Neutrophil (primary cell): ENCODE data around the gene CPOX.

Experiments
- H3K27ac ChIP-seq: fragments of 200-600 bp; sonication (generic); 2 replicates; pipeline ENCODE4 v1.5.1; 2016; ENCODE audit warnings: mild to moderate bottlenecking, moderate library complexity
- H3K27me3 ChIP-seq: fragments of 200-600 bp; sonication (generic); 2 replicates; pipeline ENCODE4 v1.6.0; 2016; ENCODE audit warnings: mild to moderate bottlenecking
- H3K36me3 ChIP-seq: fragments of 200-600 bp; sonication (generic); 2 replicates; pipeline ENCODE4 v1.5.1; 2017
- H3K4me1 ChIP-seq, 2 experiments: fragments of 200-600 bp in 1 of 2; sonication (generic) in 1 of 2; 1 replicate in 1 of 2; 2 replicates in 1 of 2; pipeline versions ENCODE4 v1.5.1 to v1.6.1; 2013 to 2016; ENCODE audit warnings: low read depth in 1 of 2, low read length in 1 of 2, mild to moderate bottlenecking in 1 of 2, moderate library complexity in 1 of 2; ENCODE audit not compliant: control insufficient read depth in 1 of 2, insufficient read depth in 1 of 2
- H3K4me3 ChIP-seq, 2 experiments: fragments of 200-600 bp in 1 of 2; sonication (generic) in 1 of 2; 1 replicate in 1 of 2; 2 replicates in 1 of 2; pipeline ENCODE4 v1.5.1; 2013 to 2016; ENCODE audit warnings: low read depth in 1 of 2, low read length in 1 of 2, mild to moderate bottlenecking in 1 of 2, moderate library complexity in 1 of 2
- H3K9me3 ChIP-seq: fragments of 200-600 bp; sonication (generic); 2 replicates; pipeline ENCODE4 v1.5.1; 2016
- TF ChIP-seq, protein P1 (sequence below): fragments of 200-600 bp; sonication (generic); IDR thresholded peaks from 2 replicates; pipeline ENCODE4 v1.5.1; 2016; ENCODE audit warnings: antibody characterized with exemption

The CPOX gene

DNA sequence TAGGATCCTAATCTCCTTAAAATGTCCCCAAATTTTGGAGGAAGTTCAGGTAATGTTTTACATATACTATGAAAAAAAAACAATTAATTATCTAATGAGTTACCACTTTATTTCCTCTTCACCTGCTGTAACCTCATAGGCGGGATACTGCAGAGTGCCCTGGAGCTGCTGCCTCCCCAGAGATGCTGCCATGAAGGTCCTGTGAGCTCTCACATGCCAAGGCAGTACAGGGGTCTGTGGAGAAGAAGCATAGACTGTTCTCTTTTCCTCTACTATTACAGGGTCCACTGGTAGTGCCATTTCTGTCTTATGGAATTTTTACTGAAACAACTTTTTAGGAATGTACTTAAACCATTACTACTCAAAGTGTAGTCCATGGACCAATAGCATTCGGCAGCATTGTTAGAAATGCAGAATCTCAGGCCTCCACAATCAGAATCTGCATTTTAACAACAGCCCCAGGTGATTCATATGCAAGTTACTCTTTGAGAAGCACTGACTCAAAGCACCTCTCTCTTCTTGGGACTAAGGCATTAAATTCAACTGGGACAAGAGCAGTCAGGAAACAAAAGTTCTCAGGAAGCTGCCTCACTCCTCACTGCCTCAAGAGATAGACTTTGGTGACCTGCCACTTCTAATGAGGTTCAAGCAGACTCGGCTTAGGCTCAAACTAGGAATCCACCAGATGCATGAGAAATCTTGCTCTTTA, 30.3 kb upstream of the CPOX start:
- Histone ChIP-seq H3K27ac (no peak overlapping the region), H3K27me3 (no peaks in the 10 kb centered on the region), H3K36me3 (no peaks in the 10 kb centered on the region), H3K4me3 (no peak overlapping the region), H3K4me1 (no peaks in the 10 kb centered on the region), H3K9me3 (no peaks in the 10 kb centered on the region)
- TF ChIP-seq, protein P1, sequence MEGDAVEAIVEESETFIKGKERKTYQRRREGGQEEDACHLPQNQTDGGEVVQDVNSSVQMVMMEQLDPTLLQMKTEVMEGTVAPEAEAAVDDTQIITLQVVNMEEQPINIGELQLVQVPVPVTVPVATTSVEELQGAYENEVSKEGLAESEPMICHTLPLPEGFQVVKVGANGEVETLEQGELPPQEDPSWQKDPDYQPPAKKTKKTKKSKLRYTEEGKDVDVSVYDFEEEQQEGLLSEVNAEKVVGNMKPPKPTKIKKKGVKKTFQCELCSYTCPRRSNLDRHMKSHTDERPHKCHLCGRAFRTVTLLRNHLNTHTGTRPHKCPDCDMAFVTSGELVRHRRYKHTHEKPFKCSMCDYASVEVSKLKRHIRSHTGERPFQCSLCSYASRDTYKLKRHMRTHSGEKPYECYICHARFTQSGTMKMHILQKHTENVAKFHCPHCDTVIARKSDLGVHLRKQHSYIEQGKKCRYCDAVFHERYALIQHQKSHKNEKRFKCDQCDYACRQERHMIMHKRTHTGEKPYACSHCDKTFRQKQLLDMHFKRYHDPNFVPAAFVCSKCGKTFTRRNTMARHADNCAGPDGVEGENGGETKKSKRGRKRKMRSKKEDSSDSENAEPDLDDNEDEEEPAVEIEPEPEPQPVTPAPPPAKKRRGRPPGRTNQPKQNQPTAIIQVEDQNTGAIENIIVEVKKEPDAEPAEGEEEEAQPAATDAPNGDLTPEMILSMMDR = no peak

DNA sequence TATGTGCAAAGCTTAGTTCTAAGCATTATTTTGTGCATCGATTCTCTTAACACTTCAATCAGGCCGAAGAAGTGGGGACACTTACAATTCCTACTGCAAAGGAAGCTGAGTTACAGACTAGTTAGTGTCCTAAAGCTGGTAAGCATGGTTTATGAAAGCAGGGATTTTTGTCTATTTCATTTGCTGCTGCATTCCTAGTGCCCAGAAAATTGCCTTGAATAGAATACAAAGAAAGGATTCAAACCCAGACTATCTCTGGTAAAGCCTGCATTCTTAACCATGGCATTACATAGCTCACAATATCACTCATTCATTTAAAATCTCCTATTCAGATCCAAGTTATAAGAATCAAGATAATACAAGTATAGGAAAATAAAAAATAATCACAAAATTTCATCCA, 24.4 kb upstream of the CPOX start:
- no peak overlapping the region for H3K4me3 ChIP-seq

DNA sequence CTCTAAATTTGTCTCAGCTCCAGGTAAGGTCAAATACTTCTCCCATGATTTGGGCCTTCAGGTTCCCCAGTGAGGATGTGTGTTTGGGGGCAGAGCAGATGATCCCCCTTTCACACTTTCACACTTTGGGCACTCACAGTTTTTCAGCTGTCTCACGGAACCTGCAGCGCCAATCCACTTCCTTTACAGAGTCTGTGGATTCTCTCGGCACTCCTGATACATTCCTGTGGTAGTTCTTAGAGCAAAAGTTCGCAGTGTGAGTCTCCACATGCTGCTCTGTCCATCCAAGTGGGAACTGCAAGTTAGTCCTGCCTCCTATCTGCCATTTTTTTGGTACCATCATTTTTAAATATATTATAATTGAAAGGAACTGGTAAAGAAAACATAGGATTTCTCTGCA, 20.2 kb upstream of the CPOX start:
- H3K4me3 ChIP-seq = no peak overlapping the region
- no peaks in the 10 kb centered on the region for H3K9me3 ChIP-seq
- no peak overlapping the region for H3K27ac ChIP-seq
- no peaks in the 10 kb centered on the region for H3K27me3 ChIP-seq
- H3K4me1 ChIP-seq = no peaks in the 10 kb centered on the region
- H3K36me3 ChIP-seq = no peaks in the 10 kb centered on the region
- TF ChIP-seq, protein P1 = no peak

More for the DNA sequence above, 24.4 kb upstream of the CPOX start:
- Histone ChIP-seq H3K4me1 (no peaks in the 10 kb centered on the region), H3K36me3 (no peaks in the 10 kb centered on the region), H3K9me3 (no peaks in the 10 kb centered on the region), H3K27ac (no peak overlapping the region), H3K27me3 (no peaks in the 10 kb centered on the region)
- TF ChIP-seq, protein P1 = no peak

DNA sequence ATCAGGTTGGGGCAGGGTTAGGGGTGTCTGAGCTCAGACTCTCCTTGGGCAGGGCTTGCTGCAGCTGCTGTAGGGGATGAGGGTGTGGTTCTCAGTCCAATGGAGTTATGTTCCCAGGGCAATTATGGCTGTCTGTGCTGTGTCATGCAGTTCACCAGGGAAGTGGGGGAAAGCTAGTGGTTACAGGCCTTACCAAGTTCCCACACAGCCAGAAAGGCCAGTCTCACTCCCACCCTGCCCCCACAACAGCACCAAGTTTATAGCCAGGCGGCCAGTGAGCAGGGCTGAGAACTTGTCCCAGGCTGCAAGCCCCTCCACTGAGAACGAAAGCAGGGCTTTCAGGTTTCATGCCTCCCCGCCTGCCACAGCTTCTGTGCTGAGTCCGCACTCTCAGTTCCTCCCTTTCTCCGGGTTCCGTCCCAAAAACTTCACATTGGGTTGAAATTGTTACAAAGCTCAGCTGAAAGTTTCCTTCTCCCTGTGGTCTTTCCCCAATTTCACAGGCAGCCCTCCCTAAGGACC, 19.6 kb upstream of the CPOX start:
- Histone ChIP-seq H3K9me3 (no peaks in the 10 kb centered on the region), H3K27ac (no peak overlapping the region), H3K4me1 (no peaks in the 10 kb centered on the region), H3K36me3 (no peaks in the 10 kb centered on the region), H3K27me3 (no peaks in the 10 kb centered on the region), H3K4me3 (no peak overlapping the region)
- TF ChIP-seq, protein P1 = no peak

DNA sequence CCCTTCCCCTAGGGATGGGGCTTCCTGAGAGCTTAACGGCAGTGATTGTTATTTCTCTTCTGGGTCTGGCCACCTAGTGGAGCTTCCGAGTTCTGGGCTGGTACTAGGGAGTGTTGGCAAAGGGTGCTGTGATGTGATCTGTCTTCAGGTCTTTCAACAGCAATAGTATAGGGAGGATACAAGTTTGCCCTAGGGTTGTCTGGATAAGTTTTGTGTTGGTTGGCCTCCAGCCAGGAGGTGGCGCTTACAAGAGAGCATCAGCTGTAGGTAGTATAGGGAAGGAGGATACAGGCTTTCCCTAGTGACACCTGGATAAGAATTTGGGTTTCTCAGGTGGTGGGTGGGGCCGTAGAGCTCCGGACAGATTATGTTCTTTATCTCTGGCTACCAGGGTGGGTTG, 19.2 kb upstream of the CPOX start:
- H3K27ac ChIP-seq = no peak overlapping the region
- no peaks in the 10 kb centered on the region for H3K4me1 ChIP-seq
- H3K4me3 ChIP-seq = no peak overlapping the region
- H3K36me3 ChIP-seq = no peaks in the 10 kb centered on the region
- TF ChIP-seq, protein P1 = no peak
- H3K27me3 ChIP-seq = no peaks in the 10 kb centered on the region
- no peaks in the 10 kb centered on the region for H3K9me3 ChIP-seq
